ENCODE measurements around the gene CDC42EP1.
"Not testable (repeated sequence)": the region's sequence is repeated elsewhere in the genome, so short reads cannot be mapped to it uniquely, and the experiment has no call there.

The CDC42EP1 gene

GRCh38 chr22:37591823-37592404, 31.6 kb downstream of the CDC42EP1 start:
- DNase-seq (ENCODE audit: low read depth): no peak
- no peak overlapping the region for H3K4me3 ChIP-seq (ENCODE audit: low read depth, low read length)
- TF ChIP-seq, protein P1, sequence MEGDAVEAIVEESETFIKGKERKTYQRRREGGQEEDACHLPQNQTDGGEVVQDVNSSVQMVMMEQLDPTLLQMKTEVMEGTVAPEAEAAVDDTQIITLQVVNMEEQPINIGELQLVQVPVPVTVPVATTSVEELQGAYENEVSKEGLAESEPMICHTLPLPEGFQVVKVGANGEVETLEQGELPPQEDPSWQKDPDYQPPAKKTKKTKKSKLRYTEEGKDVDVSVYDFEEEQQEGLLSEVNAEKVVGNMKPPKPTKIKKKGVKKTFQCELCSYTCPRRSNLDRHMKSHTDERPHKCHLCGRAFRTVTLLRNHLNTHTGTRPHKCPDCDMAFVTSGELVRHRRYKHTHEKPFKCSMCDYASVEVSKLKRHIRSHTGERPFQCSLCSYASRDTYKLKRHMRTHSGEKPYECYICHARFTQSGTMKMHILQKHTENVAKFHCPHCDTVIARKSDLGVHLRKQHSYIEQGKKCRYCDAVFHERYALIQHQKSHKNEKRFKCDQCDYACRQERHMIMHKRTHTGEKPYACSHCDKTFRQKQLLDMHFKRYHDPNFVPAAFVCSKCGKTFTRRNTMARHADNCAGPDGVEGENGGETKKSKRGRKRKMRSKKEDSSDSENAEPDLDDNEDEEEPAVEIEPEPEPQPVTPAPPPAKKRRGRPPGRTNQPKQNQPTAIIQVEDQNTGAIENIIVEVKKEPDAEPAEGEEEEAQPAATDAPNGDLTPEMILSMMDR (conservative IDR thresholded peaks at IDR 0.05; ENCODE audit: low read depth, low read length): no peak

- TF ChIP-seq, protein P1 (conservative IDR thresholded peaks at IDR 0.05; ENCODE audit: low read depth, low read length): no peak
- no peak overlapping the region for H3K4me3 ChIP-seq (ENCODE audit: low read depth, low read length)
- DNase-seq (ENCODE audit: low read depth): no peak
Measured at GRCh38 chr22:37594237-37594636, 34.0 kb downstream of the CDC42EP1 start.

- H3K4me3 ChIP-seq (ENCODE audit: low read depth, low read length): no peak overlapping the region
- no peak for DNase-seq (ENCODE audit: low read depth)
- TF ChIP-seq, protein P1 (conservative IDR thresholded peaks at IDR 0.05; ENCODE audit: low read depth, low read length): no peak
Measured at GRCh38 chr22:37599153-37599552, 38.9 kb downstream of the CDC42EP1 start.

DNA sequence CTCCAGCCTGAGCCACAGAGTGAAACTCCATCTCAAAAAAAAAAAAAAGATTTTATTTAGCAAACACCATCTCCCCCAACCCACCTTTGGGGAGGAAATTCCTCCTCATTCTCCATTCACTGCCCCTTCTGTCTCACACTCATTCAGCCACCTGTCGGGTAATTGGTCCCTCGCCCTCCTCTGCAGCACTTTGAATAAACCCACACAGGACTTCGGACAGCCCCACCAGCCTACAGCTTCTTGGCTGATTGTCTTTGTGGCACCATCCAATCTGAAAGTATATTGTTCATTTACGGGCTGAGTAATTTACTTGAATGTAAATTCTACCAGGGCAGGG, 40.9 kb downstream of the CDC42EP1 start:
- no peak for DNase-seq (ENCODE audit: low read depth)
- TF ChIP-seq, protein P1 (conservative IDR thresholded peaks at IDR 0.05; ENCODE audit: low read depth, low read length): no peak
- H3K4me3 ChIP-seq (ENCODE audit: low read depth, low read length): no peak overlapping the region

- DNase-seq (ENCODE audit: low read depth): peak; percentile 66
- no peak overlapping the region for H3K4me3 ChIP-seq (ENCODE audit: low read depth, low read length)
- TF ChIP-seq, protein P1 (conservative IDR thresholded peaks at IDR 0.05; ENCODE audit: low read depth, low read length): no peak
Measured at GRCh38 chr22:37601540-37602442, 41.5 kb downstream of the CDC42EP1 start.

GRCh38 chr22:37602546-37603277, 42.4 kb downstream of the CDC42EP1 start:
- DNase-seq (ENCODE audit: low read depth); H3K4me3 ChIP-seq (ENCODE audit: low read depth, low read length): not testable (repeated sequence)

DNA sequence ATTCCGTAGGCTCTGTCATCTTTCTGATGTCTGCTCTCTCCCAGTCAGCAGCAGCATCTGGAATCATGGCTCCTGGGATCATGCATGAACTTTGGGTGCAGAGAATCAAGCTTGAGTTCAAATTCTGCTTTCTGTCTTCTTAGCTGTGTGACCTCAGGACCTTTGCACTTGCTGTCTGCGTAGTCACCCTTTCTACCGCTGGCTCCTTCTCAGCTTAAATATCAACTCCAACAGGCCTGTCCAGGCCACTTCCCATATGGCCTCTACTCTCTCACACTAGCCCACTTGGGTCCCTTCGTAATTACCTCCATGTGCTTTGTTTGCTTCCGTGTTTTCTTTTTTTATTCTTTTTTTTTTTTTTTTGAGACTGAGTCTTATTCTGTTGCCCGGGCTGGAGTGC, 43.8 kb downstream of the CDC42EP1 start:
- no peak for DNase-seq (ENCODE audit: low read depth)
- TF ChIP-seq, protein P1 (conservative IDR thresholded peaks at IDR 0.05; ENCODE audit: low read depth, low read length): no peak
- no peak overlapping the region for H3K4me3 ChIP-seq (ENCODE audit: low read depth, low read length)
